Measurements from ENCODE around the gene DYNLT4. TPM values are rescaled to one million over a fixed set of nuclear protein-coding genes. Genes with fewer than 3 reads are reported as not detected.
A peak's percentile ranks its signal among the peaks of the same experiment; 100 is the strongest.

The DYNLT4 gene
- total RNA-seq, 1 experiment from 2014 or later = 0.31 TPM

DNA sequence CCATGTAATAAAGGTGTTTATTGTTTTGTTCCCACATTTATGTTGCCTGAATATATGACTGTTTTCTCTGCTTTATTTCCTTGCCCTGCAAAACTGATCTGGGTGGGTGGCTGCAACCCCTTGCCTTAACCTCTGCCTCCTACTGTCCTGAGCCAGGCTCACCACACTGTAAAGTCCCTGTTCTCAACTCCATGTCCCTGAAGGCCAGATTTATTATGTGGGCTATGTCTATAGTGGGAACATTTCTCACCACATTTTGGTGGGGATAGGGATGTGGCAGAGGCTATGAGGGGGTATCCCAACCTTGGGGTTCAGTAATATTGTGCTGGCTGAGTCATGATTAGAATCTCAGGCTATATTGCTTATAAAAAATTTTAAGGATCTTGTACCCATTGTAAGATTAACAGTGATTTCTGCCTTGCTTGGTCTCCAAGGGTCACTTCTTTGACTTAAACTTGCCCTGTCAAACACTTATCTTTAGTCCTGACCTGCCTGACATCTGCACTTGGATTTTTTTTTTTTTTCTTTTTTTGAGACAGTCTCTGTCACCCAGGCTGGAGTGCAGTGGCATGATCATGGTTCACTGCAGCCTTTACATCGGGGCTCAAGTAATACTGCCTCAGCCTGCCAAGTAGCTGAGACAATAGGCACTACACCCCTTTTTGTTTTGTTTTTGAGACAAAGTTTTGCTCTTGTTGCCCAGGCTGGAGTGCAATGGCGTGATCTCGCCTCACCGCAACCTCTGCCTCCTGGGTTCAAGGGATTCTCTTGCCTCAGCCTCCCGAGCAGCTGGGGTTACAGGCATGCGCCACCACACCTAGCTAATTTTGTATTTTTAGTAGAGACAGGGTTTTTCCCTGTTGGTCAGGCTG lies 28.2 kb downstream of the DYNLT4 start:
- Mint-ChIP-seq H3K9me3 (no peaks in the 10 kb centered on the region), H3K27ac (peak overlapping the region; percentile 94), H3K4me3 (peak overlapping the region; percentile 87), H3K36me3 (peaks cover 49% of the 10 kb centered on the region), H3K4me1 (peaks cover 30% of the 10 kb centered on the region), H3K27me3 (ENCODE audit: low read depth) (no peaks in the 10 kb centered on the region)
- TF ChIP-seq ZBTB21 (CRISPR knock-in tag; IDR thresholded peaks at IDR 0.05; ENCODE audit: borderline replicate concordance) = no peak
- TF ChIP-seq ZNF423 (CRISPR knock-in tag; IDR thresholded peaks at IDR 0.05) = no peak
- peak; percentile 75; the same call in 1 of the 2 replicates for TF ChIP-seq NFATC4 (CRISPR knock-in tag; IDR thresholded peaks at IDR 0.05)
- no peak for TF ChIP-seq ZNF317 (CRISPR knock-in tag; IDR thresholded peaks at IDR 0.05; ENCODE audit: borderline replicate concordance, low read depth)
- TF ChIP-seq, protein P1, sequence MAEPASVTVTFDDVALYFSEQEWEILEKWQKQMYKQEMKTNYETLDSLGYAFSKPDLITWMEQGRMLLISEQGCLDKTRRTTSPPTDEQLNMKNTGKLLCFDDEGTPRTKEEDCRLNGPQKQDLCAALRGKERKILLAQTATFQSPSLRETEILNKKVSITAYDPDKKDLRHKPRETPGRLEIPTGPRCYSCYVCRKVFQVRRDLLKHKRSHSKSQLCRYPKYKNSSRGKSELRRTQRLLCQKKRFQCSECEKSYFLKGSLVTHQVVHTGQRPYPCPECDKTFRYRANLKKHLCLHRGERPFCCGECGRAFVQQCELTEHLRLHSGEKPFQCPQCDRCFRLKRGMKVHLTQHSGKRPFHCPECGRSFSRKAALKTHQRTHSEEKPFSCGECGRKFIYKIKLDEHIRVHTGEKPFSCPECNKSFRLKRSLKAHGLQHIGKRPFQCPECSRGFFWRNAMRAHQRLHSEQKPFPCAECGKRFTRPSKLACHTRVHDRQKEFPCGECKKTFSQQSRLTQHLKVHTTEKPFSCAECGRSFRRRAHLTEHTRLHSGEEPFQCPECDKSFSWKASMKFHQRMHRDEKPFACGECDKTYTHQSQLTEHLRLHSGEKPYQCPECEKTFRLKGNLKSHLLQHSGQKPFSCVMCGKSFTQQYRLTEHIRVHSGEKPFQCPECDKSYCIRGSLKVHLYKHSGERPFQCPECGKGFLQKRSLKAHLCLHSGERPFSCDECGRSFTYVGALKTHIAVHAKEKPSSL (CRISPR knock-in tag; conservative IDR thresholded peaks at IDR 0.05) = 0 out of 2 replicates have a peak, but pooled peaks have one; percentile 16
- TF ChIP-seq, protein P2, sequence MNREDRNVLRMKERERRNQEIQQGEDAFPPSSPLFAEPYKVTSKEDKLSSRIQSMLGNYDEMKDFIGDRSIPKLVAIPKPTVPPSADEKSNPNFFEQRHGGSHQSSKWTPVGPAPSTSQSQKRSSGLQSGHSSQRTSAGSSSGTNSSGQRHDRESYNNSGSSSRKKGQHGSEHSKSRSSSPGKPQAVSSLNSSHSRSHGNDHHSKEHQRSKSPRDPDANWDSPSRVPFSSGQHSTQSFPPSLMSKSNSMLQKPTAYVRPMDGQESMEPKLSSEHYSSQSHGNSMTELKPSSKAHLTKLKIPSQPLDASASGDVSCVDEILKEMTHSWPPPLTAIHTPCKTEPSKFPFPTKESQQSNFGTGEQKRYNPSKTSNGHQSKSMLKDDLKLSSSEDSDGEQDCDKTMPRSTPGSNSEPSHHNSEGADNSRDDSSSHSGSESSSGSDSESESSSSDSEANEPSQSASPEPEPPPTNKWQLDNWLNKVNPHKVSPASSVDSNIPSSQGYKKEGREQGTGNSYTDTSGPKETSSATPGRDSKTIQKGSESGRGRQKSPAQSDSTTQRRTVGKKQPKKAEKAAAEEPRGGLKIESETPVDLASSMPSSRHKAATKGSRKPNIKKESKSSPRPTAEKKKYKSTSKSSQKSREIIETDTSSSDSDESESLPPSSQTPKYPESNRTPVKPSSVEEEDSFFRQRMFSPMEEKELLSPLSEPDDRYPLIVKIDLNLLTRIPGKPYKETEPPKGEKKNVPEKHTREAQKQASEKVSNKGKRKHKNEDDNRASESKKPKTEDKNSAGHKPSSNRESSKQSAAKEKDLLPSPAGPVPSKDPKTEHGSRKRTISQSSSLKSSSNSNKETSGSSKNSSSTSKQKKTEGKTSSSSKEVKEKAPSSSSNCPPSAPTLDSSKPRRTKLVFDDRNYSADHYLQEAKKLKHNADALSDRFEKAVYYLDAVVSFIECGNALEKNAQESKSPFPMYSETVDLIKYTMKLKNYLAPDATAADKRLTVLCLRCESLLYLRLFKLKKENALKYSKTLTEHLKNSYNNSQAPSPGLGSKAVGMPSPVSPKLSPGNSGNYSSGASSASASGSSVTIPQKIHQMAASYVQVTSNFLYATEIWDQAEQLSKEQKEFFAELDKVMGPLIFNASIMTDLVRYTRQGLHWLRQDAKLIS (CRISPR knock-in tag; IDR thresholded peaks at IDR 0.05; ENCODE audit: borderline replicate concordance) = no peak
- TF ChIP-seq ZNF671 (CRISPR knock-in tag; IDR thresholded peaks at IDR 0.05) = peak; percentile 65; the same call in 1 of the 2 replicates
- ATAC-seq = no peak
- no peak for DNase-seq (ENCODE audit: low spot score)
- CTCF ChIA-PET = interaction anchor here (0.5 kb wide), 1 partner anchor 174 kb away, joined by 3 read pairs; no protein-coding TSS in a partner anchor
- POLR2A ChIA-PET = interaction anchor here (0.7 kb wide), 1 partner anchor 21 kb away, joined by 3 read pairs; the partner anchor contains the start of gene PLK3

DNA sequence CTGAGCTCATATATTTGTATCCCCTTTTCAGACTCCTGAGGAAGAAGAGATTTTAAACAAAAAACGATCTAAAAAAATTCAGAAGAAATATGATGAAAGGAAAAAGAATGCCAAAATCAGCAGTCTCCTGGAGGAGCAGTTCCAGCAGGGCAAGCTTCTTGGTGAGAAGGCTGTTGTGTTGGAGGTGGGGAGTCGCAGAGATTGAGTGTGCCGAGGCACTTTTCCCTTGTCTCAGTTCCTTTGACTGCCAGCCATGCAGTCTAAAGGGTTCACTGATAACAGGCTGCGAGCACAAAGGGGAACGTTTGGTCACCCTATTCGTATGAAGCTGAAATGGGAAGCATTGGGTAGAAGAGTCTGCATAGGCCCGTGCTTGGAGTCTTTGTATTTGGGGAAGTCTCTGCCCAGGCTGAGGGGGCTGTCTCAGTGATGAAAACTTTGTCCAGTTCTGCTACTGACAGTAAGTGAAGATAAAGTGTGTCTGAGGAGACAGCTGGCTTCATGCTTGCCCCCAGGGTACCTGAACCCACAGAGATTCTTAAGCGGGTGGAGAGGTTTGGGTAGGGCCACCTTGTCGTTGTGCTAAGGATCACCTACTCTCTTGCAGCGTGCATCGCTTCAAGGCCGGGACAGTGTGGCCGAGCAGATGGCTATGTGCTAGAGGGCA lies 29.0 kb downstream of the DYNLT4 start:
- ChIA-PET POLR2A (no interaction called here), CTCF (no interaction called here)
- peak overlapping the region; percentile 94 for H3K27ac Mint-ChIP-seq
- peaks cover 49% of the 10 kb centered on the region for H3K36me3 Mint-ChIP-seq
- ATAC-seq (no peak), DNase-seq (ENCODE audit: low spot score) (no peak)
- H3K9me3 Mint-ChIP-seq = no peaks in the 10 kb centered on the region
- peak overlapping the region; percentile 87 for H3K4me3 Mint-ChIP-seq
- H3K4me1 Mint-ChIP-seq = peaks cover 22% of the 10 kb centered on the region
- no peaks in the 10 kb centered on the region for H3K27me3 Mint-ChIP-seq (ENCODE audit: low read depth)
- TF ChIP-seq, protein P3, sequence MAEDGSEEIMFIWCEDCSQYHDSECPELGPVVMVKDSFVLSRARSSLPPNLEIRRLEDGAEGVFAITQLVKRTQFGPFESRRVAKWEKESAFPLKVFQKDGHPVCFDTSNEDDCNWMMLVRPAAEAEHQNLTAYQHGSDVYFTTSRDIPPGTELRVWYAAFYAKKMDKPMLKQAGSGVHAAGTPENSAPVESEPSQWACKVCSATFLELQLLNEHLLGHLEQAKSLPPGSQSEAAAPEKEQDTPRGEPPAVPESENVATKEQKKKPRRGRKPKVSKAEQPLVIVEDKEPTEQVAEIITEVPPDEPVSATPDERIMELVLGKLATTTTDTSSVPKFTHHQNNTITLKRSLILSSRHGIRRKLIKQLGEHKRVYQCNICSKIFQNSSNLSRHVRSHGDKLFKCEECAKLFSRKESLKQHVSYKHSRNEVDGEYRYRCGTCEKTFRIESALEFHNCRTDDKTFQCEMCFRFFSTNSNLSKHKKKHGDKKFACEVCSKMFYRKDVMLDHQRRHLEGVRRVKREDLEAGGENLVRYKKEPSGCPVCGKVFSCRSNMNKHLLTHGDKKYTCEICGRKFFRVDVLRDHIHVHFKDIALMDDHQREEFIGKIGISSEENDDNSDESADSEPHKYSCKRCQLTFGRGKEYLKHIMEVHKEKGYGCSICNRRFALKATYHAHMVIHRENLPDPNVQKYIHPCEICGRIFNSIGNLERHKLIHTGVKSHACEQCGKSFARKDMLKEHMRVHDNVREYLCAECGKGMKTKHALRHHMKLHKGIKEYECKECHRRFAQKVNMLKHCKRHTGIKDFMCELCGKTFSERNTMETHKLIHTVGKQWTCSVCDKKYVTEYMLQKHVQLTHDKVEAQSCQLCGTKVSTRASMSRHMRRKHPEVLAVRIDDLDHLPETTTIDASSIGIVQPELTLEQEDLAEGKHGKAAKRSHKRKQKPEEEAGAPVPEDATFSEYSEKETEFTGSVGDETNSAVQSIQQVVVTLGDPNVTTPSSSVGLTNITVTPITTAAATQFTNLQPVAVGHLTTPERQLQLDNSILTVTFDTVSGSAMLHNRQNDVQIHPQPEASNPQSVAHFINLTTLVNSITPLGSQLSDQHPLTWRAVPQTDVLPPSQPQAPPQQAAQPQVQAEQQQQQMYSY (CRISPR knock-in tag; IDR thresholded peaks at IDR 0.05) = no peak
- TF ChIP-seq NFE2L1 (CRISPR knock-in tag; IDR thresholded peaks at IDR 0.05) (no peak), SOX15 (CRISPR knock-in tag; IDR thresholded peaks at IDR 0.05) (no peak), ZNF317 (CRISPR knock-in tag; IDR thresholded peaks at IDR 0.05; ENCODE audit: borderline replicate concordance, low read depth) (no peak), PRRX2 (CRISPR knock-in tag; IDR thresholded peaks at IDR 0.05) (no peak), ZNF121 (CRISPR knock-in tag; IDR thresholded peaks at IDR 0.05) (no peak), NFYB (CRISPR knock-in tag; conservative IDR thresholded peaks at IDR 0.05; ENCODE audit: low read depth) (no peak), MXD4 (CRISPR knock-in tag; IDR thresholded peaks at IDR 0.05; ENCODE audit: borderline replicate concordance) (no peak), NFATC4 (CRISPR knock-in tag; IDR thresholded peaks at IDR 0.05) (no peak), TP53 (CRISPR knock-in tag; IDR thresholded peaks at IDR 0.05) (no peak), ZNF138 (CRISPR knock-in tag; conservative IDR thresholded peaks at IDR 0.05) (no peak), ZNF232 (CRISPR knock-in tag; IDR thresholded peaks at IDR 0.05) (no peak)
- TF ChIP-seq, protein P4, sequence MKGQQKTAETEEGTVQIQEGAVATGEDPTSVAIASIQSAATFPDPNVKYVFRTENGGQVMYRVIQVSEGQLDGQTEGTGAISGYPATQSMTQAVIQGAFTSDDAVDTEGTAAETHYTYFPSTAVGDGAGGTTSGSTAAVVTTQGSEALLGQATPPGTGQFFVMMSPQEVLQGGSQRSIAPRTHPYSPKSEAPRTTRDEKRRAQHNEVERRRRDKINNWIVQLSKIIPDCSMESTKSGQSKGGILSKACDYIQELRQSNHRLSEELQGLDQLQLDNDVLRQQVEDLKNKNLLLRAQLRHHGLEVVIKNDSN (CRISPR knock-in tag; IDR thresholded peaks at IDR 0.05) = no peak
- TF ChIP-seq, protein P5, sequence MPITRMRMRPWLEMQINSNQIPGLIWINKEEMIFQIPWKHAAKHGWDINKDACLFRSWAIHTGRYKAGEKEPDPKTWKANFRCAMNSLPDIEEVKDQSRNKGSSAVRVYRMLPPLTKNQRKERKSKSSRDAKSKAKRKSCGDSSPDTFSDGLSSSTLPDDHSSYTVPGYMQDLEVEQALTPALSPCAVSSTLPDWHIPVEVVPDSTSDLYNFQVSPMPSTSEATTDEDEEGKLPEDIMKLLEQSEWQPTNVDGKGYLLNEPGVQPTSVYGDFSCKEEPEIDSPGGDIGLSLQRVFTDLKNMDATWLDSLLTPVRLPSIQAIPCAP (CRISPR knock-in tag; IDR thresholded peaks at IDR 0.05) = no peak
- TF ChIP-seq, protein P6, sequence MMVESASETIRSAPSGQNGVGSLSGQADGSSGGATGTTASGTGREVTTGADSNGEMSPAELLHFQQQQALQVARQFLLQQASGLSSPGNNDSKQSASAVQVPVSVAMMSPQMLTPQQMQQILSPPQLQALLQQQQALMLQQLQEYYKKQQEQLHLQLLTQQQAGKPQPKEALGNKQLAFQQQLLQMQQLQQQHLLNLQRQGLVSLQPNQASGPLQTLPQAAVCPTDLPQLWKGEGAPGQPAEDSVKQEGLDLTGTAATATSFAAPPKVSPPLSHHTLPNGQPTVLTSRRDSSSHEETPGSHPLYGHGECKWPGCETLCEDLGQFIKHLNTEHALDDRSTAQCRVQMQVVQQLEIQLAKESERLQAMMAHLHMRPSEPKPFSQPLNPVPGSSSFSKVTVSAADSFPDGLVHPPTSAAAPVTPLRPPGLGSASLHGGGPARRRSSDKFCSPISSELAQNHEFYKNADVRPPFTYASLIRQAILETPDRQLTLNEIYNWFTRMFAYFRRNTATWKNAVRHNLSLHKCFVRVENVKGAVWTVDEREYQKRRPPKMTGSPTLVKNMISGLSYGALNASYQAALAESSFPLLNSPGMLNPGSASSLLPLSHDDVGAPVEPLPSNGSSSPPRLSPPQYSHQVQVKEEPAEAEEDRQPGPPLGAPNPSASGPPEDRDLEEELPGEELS (CRISPR knock-in tag; IDR thresholded peaks at IDR 0.05) = no peak

All from WTC11 (cell line).